ENCODE results near the gene GPR107.

DNA sequence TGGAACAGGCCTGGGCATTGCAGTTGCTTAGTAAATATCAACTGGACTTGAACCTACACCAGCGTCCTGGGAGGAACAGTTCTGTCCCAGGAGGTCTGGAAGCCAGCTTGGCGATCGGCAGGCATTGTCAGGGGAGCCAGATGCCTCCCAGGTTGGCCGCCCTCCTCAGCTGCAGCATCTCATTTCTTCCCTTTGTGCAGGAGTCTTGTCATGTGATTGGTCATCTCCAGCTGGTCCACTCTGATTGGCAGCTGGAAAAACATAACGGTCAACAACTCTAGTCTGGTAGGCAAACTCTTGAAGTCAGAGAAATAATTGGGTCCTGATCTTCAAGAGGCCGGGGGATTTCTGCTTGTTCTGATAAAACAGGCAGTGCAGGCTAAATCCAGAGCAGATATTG lies 88.9 kb downstream of the GPR107 start:
- TF ChIP-seq, protein P1, sequence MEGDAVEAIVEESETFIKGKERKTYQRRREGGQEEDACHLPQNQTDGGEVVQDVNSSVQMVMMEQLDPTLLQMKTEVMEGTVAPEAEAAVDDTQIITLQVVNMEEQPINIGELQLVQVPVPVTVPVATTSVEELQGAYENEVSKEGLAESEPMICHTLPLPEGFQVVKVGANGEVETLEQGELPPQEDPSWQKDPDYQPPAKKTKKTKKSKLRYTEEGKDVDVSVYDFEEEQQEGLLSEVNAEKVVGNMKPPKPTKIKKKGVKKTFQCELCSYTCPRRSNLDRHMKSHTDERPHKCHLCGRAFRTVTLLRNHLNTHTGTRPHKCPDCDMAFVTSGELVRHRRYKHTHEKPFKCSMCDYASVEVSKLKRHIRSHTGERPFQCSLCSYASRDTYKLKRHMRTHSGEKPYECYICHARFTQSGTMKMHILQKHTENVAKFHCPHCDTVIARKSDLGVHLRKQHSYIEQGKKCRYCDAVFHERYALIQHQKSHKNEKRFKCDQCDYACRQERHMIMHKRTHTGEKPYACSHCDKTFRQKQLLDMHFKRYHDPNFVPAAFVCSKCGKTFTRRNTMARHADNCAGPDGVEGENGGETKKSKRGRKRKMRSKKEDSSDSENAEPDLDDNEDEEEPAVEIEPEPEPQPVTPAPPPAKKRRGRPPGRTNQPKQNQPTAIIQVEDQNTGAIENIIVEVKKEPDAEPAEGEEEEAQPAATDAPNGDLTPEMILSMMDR (IDR thresholded peaks at IDR 0.05): no peak
- no peak for TF ChIP-seq POLR2A (IDR thresholded peaks at IDR 0.05)
